Measurements from ENCODE around the gene AKR1D1.
A peak's percentile ranks its signal among the peaks of the same experiment; 100 is the strongest.

AKR1D1 gene

GRCh38 chr7:138122162-138122561, 45.9 kb downstream of the AKR1D1 start:
- no peak for DNase-seq (ENCODE audit: low read depth)
- TF ChIP-seq CTCF (conservative IDR thresholded peaks at IDR 0.05; ENCODE audit: low read depth, low read length), result no peak
- H3K4me3 ChIP-seq (ENCODE audit: low read length), result no peak overlapping the region

DNA sequence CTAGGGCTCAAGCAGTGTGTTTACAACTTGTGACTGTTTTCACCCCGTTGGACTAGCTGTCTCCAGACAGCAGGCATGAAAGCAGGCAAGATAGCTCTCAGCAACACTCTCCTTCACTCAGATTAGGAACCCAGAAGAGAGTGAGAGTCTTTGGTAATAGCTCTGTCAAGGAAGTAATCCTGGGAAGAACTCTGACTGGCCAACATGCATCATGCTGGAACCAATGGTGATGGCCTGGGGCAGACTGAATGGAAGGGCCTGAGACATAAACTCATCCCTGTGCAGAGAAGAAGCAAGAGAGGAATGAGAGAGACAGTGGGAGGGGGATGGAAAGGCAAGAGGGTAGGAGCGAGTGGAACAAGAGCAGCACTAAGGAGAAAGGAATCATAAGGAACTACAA, 48.9 kb downstream of the AKR1D1 start:
- H3K4me3 ChIP-seq (ENCODE audit: low read length), result no peak overlapping the region
- no peak for DNase-seq (ENCODE audit: low read depth)
- TF ChIP-seq CTCF (conservative IDR thresholded peaks at IDR 0.05; ENCODE audit: low read depth, low read length), result no peak

DNA sequence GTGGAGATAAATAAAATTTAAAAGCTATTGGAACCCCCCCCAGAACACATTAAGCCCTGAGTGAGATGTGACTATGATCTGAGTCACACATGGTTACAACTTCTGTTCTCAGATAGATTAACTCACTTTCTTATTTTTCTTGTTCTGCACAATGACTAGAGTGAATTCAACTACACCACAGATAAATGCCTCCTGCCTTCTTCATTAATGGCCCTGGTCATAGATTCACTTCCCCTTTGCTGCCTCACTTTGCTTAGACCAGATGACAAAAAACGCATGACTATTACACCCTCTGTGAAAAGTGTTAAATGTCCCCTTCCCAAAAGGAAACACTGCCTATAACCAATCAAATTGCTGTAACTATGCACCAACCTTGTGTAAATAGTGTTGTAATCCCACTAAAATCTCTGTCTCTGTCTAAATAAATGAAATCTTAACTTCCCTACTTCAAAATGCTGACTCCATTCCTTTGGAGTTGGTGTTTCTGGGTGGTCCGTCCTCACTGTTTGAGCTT, 49.4 kb downstream of the AKR1D1 start:
- TF ChIP-seq CTCF (conservative IDR thresholded peaks at IDR 0.05; ENCODE audit: low read depth, low read length), result no peak
- peak; percentile 13 for DNase-seq (ENCODE audit: low read depth)
- H3K4me3 ChIP-seq (ENCODE audit: low read length), result no peak overlapping the region

DNA sequence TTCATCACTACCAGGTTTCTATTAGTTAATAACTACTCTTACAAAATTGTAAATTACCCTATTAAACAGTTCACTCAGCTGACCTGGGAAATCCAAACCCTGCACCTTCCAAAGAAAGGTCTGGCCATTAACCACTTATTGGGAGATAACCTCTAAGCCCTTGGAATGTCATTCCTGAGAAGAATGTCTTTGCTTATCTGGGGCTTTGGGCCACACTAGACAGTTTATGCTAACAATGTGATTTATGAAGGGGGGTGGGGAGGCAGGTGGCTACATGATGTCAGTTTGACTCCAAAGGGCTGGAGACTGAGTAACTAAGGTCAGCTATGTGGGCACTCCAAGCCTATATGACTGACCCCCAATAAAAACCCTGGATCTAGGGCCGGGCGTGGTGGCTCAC, 50.7 kb downstream of the AKR1D1 start:
- H3K4me3 ChIP-seq (ENCODE audit: low read length), result no peak overlapping the region
- DNase-seq (ENCODE audit: low read depth), result no peak
- TF ChIP-seq CTCF (conservative IDR thresholded peaks at IDR 0.05; ENCODE audit: low read depth, low read length), result no peak

DNA sequence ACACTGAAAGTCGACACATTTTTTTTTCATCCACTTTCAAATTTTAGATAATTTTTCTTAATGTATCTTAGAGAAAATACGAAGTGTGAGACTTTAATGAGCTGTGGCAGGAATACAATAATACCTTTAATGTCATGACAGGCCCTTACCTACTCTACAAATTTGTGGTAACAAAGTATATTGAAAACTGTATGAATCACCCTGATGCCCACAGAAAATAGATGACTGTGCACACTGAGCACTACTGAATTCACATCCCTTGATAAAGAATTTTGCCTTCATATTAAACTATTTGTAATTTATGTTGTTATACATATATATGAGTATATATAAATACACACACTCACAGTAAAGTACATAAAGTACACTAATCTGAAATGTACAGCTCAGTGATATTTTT, 51.7 kb downstream of the AKR1D1 start:
- DNase-seq (ENCODE audit: low read depth), result no peak
- H3K4me3 ChIP-seq (ENCODE audit: low read length), result no peak overlapping the region
- TF ChIP-seq CTCF (conservative IDR thresholded peaks at IDR 0.05; ENCODE audit: low read depth, low read length), result no peak

DNA sequence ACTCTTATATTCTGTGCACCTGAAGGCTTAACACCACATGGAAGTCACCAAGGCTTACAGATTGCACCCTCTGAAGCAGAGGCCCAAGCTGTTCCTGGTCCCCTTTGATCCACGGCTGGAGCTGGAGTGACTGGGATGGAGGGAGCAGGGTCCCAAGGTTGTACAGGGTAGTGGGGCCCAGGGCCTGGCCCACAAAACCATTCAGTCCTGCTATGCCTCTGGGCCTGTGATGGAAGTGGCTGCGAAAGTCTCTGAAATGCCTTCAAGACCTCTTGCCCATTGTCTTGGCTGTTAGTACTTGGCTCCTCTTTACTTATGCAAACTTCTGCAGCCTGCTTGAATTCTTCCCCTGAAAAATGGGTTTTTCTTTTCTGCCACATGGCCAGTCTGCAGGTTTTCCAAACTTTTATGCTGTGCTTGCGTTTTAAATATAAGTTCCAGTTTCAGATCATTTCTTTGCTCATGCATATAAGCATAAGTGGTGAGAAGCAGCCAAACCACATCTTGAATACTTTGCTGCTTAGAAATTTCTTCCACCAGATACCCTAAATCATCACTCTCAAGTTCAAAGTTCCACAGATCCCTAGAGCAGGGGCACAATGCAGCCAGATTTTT, 53.4 kb downstream of the AKR1D1 start:
- no peak for DNase-seq (ENCODE audit: low read depth)
- H3K4me3 ChIP-seq (ENCODE audit: low read length), result no peak overlapping the region
- TF ChIP-seq CTCF (conservative IDR thresholded peaks at IDR 0.05; ENCODE audit: low read depth, low read length), result no peak

DNA sequence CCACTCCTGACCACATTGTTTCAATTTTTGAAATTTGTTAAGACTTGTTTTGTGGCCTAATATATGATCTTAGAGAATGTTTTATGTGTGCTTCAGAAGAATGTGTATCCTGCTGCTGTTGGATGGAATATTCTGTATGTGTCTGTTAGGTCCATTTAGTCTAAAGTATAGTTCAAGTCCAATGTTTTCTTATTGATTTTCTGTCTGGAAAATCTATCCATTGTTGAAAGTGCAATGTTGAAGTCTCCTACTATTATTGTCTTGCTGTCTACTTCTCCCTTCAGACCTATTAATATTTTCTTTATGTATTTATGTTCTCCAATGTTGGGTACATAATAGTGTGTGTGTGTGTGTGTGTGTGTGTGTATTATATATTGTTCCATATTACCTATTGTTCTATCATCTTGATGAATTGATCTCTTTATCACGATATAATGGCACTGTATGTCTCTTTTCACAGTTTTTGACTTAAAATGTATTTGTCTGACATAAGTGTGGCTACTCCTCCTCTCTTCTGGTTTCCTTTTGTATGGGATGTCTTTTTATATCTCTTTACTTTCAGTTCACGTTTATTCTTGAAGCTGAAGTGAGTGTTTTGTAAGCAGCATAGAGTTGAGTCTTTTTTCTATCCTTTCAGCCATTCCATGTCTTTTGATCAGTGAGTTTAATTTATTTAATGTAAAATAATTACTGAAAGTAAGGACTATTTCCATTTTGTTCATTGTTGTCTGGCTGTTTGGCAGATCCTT, 61.3 kb downstream of the AKR1D1 start:
- no peak overlapping the region for H3K4me3 ChIP-seq (ENCODE audit: low read length)
- no peak for DNase-seq (ENCODE audit: low read depth)
- TF ChIP-seq CTCF (conservative IDR thresholded peaks at IDR 0.05; ENCODE audit: low read depth, low read length), result no peak

Measured in retinal pigment epithelial cell (primary cell).